Measurements from ENCODE around the gene NCOR2. TPM values are rescaled to one million over a fixed set of nuclear protein-coding genes. Genes with fewer than 3 reads are reported as not detected.

The NCOR2 gene
- total RNA-seq, result 100 to 1,000 TPM in 6 of 7 donors, 10 to 100 TPM in 1; 89.5 to 376 (median 270) TPM
- 100 to 1,000 TPM in 1 of 2 donors, 10 to 100 TPM in 1; 18.2 to 107 TPM for polyA plus RNA-seq
- long read RNA-seq, donor 1, partial matches to known transcripts, result 111 of 192 reads
- long read RNA-seq, donor 1, other reads (novel, unspliced or antisense), result 79 of 192 reads
- long read RNA-seq, donor 2, partial matches to known transcripts, result 21 of 24 reads
- long read RNA-seq, donor 2, other reads (novel, unspliced or antisense), result 0 of 24 reads
- long read RNA-seq, donor 3, partial matches to known transcripts, result 171 of 303 reads
- long read RNA-seq, donor 3, other reads (novel, unspliced or antisense), result 132 of 303 reads

DNA sequence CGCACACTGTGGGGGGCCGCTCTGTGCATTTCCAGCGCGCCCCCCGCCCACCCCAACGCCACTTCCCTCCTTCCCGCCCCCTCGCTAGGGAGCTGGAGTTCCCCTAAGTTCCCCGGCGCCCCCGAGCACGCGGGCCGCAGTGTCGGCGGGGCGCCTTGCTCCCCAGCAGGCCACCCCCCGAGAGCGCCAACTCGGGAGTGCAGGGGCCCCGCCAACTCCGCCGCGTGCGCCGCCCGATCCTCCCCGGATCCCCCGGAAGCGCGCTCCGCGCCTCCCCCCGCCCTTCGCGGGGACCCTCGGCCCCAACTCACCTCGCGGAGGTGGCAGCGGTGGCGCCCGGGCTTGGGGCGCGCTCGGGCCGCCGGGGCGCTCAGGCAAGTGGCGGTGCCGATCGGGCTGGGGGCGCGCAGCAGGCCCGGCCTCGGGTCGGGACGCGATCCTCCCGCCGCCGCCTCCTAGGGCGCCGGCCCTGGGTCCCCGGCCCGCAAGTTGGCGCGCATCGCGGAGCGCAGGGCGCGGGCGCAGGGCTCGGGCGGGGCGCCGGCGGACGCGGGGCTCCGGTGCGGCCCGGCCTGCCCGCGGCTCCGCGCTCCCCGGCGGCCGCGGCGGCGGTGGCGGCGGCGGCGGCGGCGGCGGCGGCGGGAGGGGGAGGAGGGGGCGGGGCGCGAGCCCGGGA, at the start of gene NCOR2:
NCOR2 (minus strand) TSS at position 616 of the 676 bp plus-strand sequence. CDS start 72,361 bp downstream, outside the sequence.
- Histone ChIP-seq H3K4me1 (ENCODE audit: insufficient read depth) (peaks cover 23% of the 10 kb centered on the region), H3K4me3 (peak within 1 kb of the TSS; percentile 93), H3K9me3 (no peaks in the 10 kb centered on the region), H3K27me3 (no peaks in the 10 kb centered on the region), H3K36me3 (no peaks in the 10 kb centered on the region), H3K27ac (peak within 1 kb of the TSS; percentile 88 to 96)
- peak; percentile 53 to 76 (median 71) for DNase-seq
- 0 to 1% (median 1%) methylated on average over 40 to 85 of the region's 106 CpGs for WGBS, 3 donors
- intact Hi-C loops (cut with DNase I), result loop anchor here (2.0 to 10.0 kb wide), 13 partner anchors 50 to 212 kb away; no protein-coding TSS in a partner anchor
- TF ChIP-seq POLR2A (IDR thresholded peaks at IDR 0.05), result no peak
- no peak for TF ChIP-seq EP300 (IDR thresholded peaks at IDR 0.05)
- no peak for TF ChIP-seq CTCF (IDR thresholded peaks at IDR 0.05)

GRCh38 chr12:124616394-124617221, 49.2 kb upstream of the NCOR2 start:
- H3K4me1 ChIP-seq (ENCODE audit: insufficient read depth), result peaks cover 11% of the 10 kb centered on the region
- no peak for TF ChIP-seq CTCF (IDR thresholded peaks at IDR 0.05)
- TF ChIP-seq EP300 (IDR thresholded peaks at IDR 0.05), result no peak
- no peak for TF ChIP-seq POLR2A (IDR thresholded peaks at IDR 0.05)
- intact Hi-C loops (cut with DNase I), result no loop called here
- no peaks in the 10 kb centered on the region for H3K27me3 ChIP-seq
- no peak overlapping the region for H3K4me3 ChIP-seq
- no peaks in the 10 kb centered on the region for H3K36me3 ChIP-seq
- no peak overlapping the region for H3K27ac ChIP-seq
- WGBS, 3 donors, result 51 to 62% (median 58%) methylated on average over 20 of the region's 20 CpGs
- no peaks in the 10 kb centered on the region for H3K9me3 ChIP-seq
- DNase-seq, result no peak

GRCh38 chr12:124614512-124615292, 47.3 kb upstream of the NCOR2 start:
- intact Hi-C loops (cut with DNase I), result no loop called here
- Histone ChIP-seq H3K27me3 (no peaks in the 10 kb centered on the region), H3K4me1 (ENCODE audit: insufficient read depth) (no peaks in the 10 kb centered on the region), H3K4me3 (no peak overlapping the region), H3K27ac (no peak overlapping the region), H3K9me3 (no peaks in the 10 kb centered on the region), H3K36me3 (no peaks in the 10 kb centered on the region)
- TF ChIP-seq POLR2A (IDR thresholded peaks at IDR 0.05), result no peak
- no peak for TF ChIP-seq EP300 (IDR thresholded peaks at IDR 0.05)
- no peak for TF ChIP-seq CTCF (IDR thresholded peaks at IDR 0.05)
- DNase-seq, result no peak
- 91 to 93% (median 92%) methylated on average over 6 of the region's 6 CpGs for WGBS, 3 donors

Measured in ovary (tissue), 10 donors.